GM06990 (cell line): ENCODE results near the gene SEC14L1.

Source experiments
- DNase-seq: peaks from one replicate; pipeline ENCODE4 v3.0.0-alpha.2; 2011; ENCODE audit not compliant: insufficient read length; ENCODE audit errors: extremely low read depth
- H3K27me3 ChIP-seq: replicated peaks from 2 replicates; pipeline ENCODE4 v1.6.0; 2011; ENCODE audit warnings: low read length; ENCODE audit not compliant: control insufficient read depth, insufficient read depth
- H3K36me3 ChIP-seq: 2 replicates; pipeline ENCODE4 v1.5.1; 2011; ENCODE audit warnings: low read length; ENCODE audit not compliant: control insufficient read depth, insufficient read depth
- H3K4me3 ChIP-seq: replicated peaks from 2 replicates; pipeline ENCODE4 v1.5.1; 2011; ENCODE audit warnings: low read depth, mild to moderate bottlenecking, control low read depth, low read length
- CTCF ChIP-seq: IDR thresholded peaks from 2 replicates; pipeline ENCODE4 v1.5.1; 2011; ENCODE audit warnings: low read length, control low read depth, mild to moderate bottlenecking, inconsistent platforms; ENCODE audit not compliant: insufficient read depth, poor library complexity, severe bottlenecking

SEC14L1 gene

GRCh38 chr17:77119668-77120301 is 21.0 kb upstream of the SEC14L1 start:
- H3K36me3 ChIP-seq, result no peaks in the 10 kb centered on the region
- DNase-seq, result no peak
- no peak for TF ChIP-seq CTCF
- no peaks in the 10 kb centered on the region for H3K27me3 ChIP-seq
- no peak overlapping the region for H3K4me3 ChIP-seq

- H3K4me3 ChIP-seq, result no peak overlapping the region
- no peak for TF ChIP-seq CTCF
- H3K27me3 ChIP-seq, result no peaks in the 10 kb centered on the region
- H3K36me3 ChIP-seq, result no peaks in the 10 kb centered on the region
- DNase-seq, result no peak
Measured at GRCh38 chr17:77120868-77121267, 19.9 kb upstream of the SEC14L1 start.

- H3K36me3 ChIP-seq, result no peaks in the 10 kb centered on the region
- TF ChIP-seq CTCF, result no peak
- no peak for DNase-seq
- no peak overlapping the region for H3K4me3 ChIP-seq
- no peaks in the 10 kb centered on the region for H3K27me3 ChIP-seq
Measured at GRCh38 chr17:77124192-77124889, 16.4 kb upstream of the SEC14L1 start.

- Histone ChIP-seq H3K27me3 (no peaks in the 10 kb centered on the region), H3K4me3 (no peak overlapping the region), H3K36me3 (no peaks in the 10 kb centered on the region)
- DNase-seq, result no peak
- TF ChIP-seq CTCF, result no peak
Measured at GRCh38 chr17:77125432-77125901, 15.3 kb upstream of the SEC14L1 start.

GRCh38 chr17:77126519-77126918 is 14.2 kb upstream of the SEC14L1 start:
- Histone ChIP-seq H3K36me3 (no peaks in the 10 kb centered on the region), H3K4me3 (no peak overlapping the region), H3K27me3 (no peaks in the 10 kb centered on the region)
- no peak for DNase-seq
- TF ChIP-seq CTCF, result no peak
